Mesendoderm (in vitro differentiated cells): ENCODE results near the gene NRIP2. TPM values are rescaled to one million over a fixed set of nuclear protein-coding genes. Genes with fewer than 3 reads are reported as not detected.
A peak's percentile ranks its signal among the peaks of the same experiment; 100 is the strongest.

Source experiments
- DNase-seq: peaks from one replicate; pipeline ENCODE4 v3.0.0; 2013
- H2AK5ac ChIP-seq: 2 replicates; pipeline ENCODE4 v1.6.1; 2013; ENCODE audit warnings: low read length, inconsistent platforms
- H2BK120ac ChIP-seq: 2 replicates; pipeline ENCODE4 v1.6.1; 2013; ENCODE audit warnings: low read depth, mild to moderate bottlenecking, low read length, moderate library complexity, mixed read lengths
- H2BK15ac ChIP-seq: replicated peaks from 2 replicates; pipeline ENCODE4 v1.6.1; 2013; ENCODE audit warnings: low read depth, mild to moderate bottlenecking, moderate library complexity
- H2BK5ac ChIP-seq: 2 replicates; pipeline ENCODE4 v1.6.1; 2013; ENCODE audit warnings: low read length, inconsistent platforms
- H3K18ac ChIP-seq: 2 replicates; pipeline ENCODE4 v1.6.1; 2013; ENCODE audit warnings: mild to moderate bottlenecking, low read length, mixed read lengths
- H3K23ac ChIP-seq: one replicate; pipeline ENCODE4 v1.6.1; 2013; ENCODE audit warnings: low read length
- H3K27ac ChIP-seq: 2 replicates; pipeline ENCODE4 v1.5.1; 2013; ENCODE audit warnings: low read depth, mild to moderate bottlenecking, inconsistent platforms, low read length, moderate library complexity
- H3K27me3 ChIP-seq: 2 replicates; pipeline ENCODE4 v1.6.1; 2013; ENCODE audit warnings: low read length, control low read depth, mild to moderate bottlenecking, inconsistent platforms; ENCODE audit not compliant: insufficient read depth, poor library complexity
- H3K36me3 ChIP-seq: 2 replicates; pipeline ENCODE4 v1.6.1; 2013; ENCODE audit warnings: low read length, inconsistent platforms; ENCODE audit not compliant: control insufficient read depth, insufficient read depth
- H3K4ac ChIP-seq: one replicate; pipeline ENCODE4 v1.6.1; 2013; ENCODE audit warnings: low read depth, mild to moderate bottlenecking, low read length, moderate library complexity
- H3K4me1 ChIP-seq: 2 replicates; pipeline ENCODE4 v1.6.1; 2013; ENCODE audit warnings: low read depth, low read length, inconsistent platforms; ENCODE audit not compliant: control insufficient read depth
- H3K4me2 ChIP-seq: 2 replicates; pipeline ENCODE4 v1.6.1; 2013; ENCODE audit warnings: low read length
- H3K4me3 ChIP-seq: 2 replicates; pipeline ENCODE4 v1.5.1; 2013; ENCODE audit warnings: mild to moderate bottlenecking, low read length
- H3K56ac ChIP-seq: one replicate; pipeline ENCODE4 v1.6.1; 2013; ENCODE audit warnings: low read length
- H3K79me1 ChIP-seq: 2 replicates; pipeline ENCODE4 v1.6.1; 2013; ENCODE audit warnings: low read length, inconsistent platforms
- H3K79me2 ChIP-seq: 2 replicates; pipeline ENCODE4 v1.6.1; 2013; ENCODE audit warnings: mild to moderate bottlenecking, low read length; ENCODE audit not compliant: control insufficient read depth, insufficient read depth
- H3K9ac ChIP-seq: 2 replicates; pipeline ENCODE4 v1.6.1; 2013; ENCODE audit warnings: low read length, inconsistent platforms
- H4K5ac ChIP-seq: one replicate; pipeline ENCODE4 v1.6.1; 2013; ENCODE audit warnings: low read length
- H4K8ac ChIP-seq: one replicate; pipeline ENCODE4 v1.6.1; 2013; ENCODE audit warnings: low read depth, mild to moderate bottlenecking, control low read depth, low read length, moderate library complexity
- WGBS: extraction: QIAGEN DNeasy Blood & Tissue Kit; methylation state at CpG from one replicate; pipeline ENCODE4 v1.1.7; 2013; ENCODE audit warnings: low lambda C conversion rate, missing lambda C conversion rate; ENCODE audit not compliant: insufficient coverage; ENCODE audit errors: extremely low coverage; 5-methylcytosine and 5-hydroxymethylcytosine counted together
- polyA plus RNA-seq, 2 experiments: library from polyadenylated mRNA; stranded (reverse); fragments of 200-250 nt; gene quantifications; one replicate each; pipeline ENCODE4 v1.2.3, GENCODE V29; 2013

NRIP2 gene, protein sequence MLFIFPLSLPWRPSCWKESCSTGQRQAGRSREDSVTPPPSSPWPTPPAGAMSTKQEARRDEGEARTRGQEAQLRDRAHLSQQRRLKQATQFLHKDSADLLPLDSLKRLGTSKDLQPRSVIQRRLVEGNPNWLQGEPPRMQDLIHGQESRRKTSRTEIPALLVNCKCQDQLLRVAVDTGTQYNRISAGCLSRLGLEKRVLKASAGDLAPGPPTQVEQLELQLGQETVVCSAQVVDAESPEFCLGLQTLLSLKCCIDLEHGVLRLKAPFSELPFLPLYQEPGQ
- not detected for polyA plus RNA-seq (2013, experiment 1 of 2)
- polyA plus RNA-seq (2013, experiment 2 of 2): not detected

DNA sequence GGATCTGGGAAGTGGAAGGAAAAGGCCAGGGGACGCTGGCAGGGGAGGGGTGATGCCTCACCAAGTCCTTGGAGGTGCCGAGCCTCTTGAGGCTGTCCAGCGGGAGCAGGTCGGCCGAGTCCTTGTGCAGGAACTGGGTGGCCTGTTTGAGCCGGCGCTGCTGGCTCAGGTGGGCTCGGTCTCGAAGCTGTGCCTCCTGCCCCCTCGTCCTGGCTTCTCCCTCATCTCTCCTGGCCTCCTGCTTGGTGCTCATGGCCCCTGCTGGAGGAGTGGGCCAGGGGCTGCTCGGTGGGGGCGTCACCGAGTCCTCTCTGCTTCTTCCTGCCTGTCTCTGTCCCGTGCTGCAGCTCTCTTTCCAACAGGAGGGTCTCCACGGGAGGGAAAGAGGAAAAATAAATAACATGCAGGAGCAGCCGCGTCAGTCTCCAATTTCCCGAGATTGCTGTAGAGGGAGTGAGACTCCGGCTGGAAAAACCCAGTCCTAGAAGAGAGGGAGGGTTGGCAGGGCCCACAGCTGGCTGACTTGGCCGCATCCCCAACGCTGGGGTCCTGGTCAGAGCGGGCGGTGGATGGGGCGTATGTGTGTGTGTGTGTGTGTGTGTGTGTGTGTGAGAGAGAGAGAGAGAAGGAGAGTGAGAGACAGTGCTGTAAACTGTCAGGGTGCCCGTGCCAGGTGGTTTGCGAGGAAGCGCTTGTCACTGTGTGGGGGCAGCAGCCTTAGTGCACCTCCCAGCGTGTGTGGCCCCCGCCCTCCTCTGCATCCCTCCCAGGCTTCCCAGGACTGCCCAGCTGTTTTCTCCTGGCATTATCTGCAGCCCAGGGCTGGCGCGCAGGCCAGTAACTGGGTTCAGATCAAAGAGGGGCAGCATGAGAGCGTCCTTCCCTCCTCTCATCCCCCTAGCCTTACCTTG, at the start of gene NRIP2:
Gene NRIP2, minus strand, starts transcription at position 455 of the 911 bp plus-strand sequence. Its CDS starts 52 bp downstream, at position 403.
- Histone ChIP-seq H3K9ac (peak within 1 kb of the TSS; percentile 1), H4K5ac (no peak within 1 kb of the TSS), H3K27ac (no peak within 1 kb of the TSS), H3K4me2 (no peak within 1 kb of the TSS), H3K4me3 (no peak within 1 kb of the TSS), H2BK15ac (no peak within 1 kb of the TSS), H3K79me2 (no peaks in the 10 kb centered on the region), H3K23ac (peak within 1 kb of the TSS; percentile 48), H2BK5ac (no peak within 1 kb of the TSS), H3K18ac (no peak within 1 kb of the TSS), H2BK120ac (no peak within 1 kb of the TSS), H4K8ac (no peak within 1 kb of the TSS), H3K79me1 (no peaks in the 10 kb centered on the region), H3K27me3 (no peaks in the 10 kb centered on the region), H2AK5ac (no peak within 1 kb of the TSS), H3K56ac (no peak within 1 kb of the TSS), H3K4ac (no peak within 1 kb of the TSS), H3K4me1 (no peaks in the 10 kb centered on the region), H3K36me3 (no peaks in the 10 kb centered on the region)
- DNase-seq: peak; percentile 67
- WGBS: no CpG with 5 or more reads among the region's 32 CpGs

DNA sequence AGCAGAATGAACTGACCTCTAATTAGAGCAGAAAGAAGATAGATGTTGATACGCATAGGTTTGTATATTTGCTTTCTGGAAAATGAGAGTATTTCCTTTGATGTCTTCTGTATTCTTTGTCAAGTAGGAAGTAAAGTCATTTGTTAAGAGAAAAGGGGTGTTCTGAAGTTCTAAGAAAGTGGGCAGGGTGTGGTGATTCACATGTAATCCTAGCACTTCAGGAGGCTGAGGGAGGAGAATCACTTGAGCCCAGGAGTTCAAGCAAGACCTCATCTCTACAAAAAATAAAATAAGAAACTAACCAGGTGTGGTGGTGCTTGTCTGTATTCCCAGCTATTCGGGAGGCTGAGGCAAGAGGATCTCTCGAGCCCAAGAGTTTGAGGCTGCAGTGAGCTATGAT, 45.0 kb upstream of the NRIP2 start:
- no peak overlapping the region for H3K23ac ChIP-seq
- no peak overlapping the region for H3K4me2 ChIP-seq
- H2BK15ac ChIP-seq: no peak overlapping the region
- H3K4me1 ChIP-seq: peaks cover 2% of the 10 kb centered on the region
- H4K5ac ChIP-seq: no peak overlapping the region
- WGBS: no CpG with 5 or more reads among the region's 3 CpGs
- no peaks in the 10 kb centered on the region for H3K27me3 ChIP-seq
- no peak overlapping the region for H3K18ac ChIP-seq
- H2BK120ac ChIP-seq: no peak overlapping the region
- H4K8ac ChIP-seq: no peak overlapping the region
- no peaks in the 10 kb centered on the region for H3K36me3 ChIP-seq
- no peak overlapping the region for H3K9ac ChIP-seq
- no peak overlapping the region for H3K4ac ChIP-seq
- H3K79me1 ChIP-seq: peaks cover 13% of the 10 kb centered on the region
- no peak overlapping the region for H3K4me3 ChIP-seq
- H2BK5ac ChIP-seq: no peak overlapping the region
- no peak for DNase-seq
- peaks cover 30% of the 10 kb centered on the region for H3K79me2 ChIP-seq
- H3K56ac ChIP-seq: no peak overlapping the region
- H2AK5ac ChIP-seq: no peak overlapping the region
- H3K27ac ChIP-seq: no peak overlapping the region

DNA sequence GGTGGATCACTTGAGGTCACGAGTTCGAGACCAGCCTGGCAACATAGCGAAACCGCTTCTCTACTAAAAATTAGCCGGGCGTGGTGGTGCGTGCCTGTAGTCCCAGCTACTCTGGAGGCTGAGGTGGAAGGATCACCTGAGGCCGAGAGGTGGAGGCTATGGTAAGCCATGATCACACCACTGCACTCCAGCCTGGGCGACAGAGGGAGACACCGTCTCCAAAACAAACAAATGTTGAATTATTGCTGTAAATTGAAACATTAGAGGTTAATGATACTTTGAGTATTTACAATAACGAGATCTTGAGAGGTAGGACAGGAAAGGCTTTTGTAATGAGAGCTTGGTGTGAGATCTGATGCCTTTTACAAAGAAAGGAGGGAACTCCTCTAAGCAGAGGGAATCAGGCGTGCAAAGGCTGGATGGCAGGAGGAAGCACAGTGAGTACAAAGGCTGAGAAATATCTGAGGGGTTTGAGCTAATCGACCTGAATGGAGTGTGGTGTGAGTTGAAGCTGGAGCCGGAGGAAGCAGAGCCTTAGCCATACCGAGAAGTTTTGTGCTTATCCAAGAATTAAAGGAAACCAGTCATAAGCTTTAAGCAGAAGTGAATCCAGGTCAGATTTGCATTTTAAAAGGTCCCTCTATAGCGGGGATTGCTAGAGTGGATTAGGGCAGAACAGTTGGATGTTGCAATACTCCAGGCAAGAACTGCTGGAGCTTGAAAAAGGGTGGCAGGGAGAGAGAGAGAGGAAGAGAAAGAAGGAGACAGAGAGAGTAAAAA, 43.3 kb upstream of the NRIP2 start:
- no peak overlapping the region for H4K5ac ChIP-seq
- H3K56ac ChIP-seq: peak overlapping the region; percentile 99
- peaks cover 2% of the 10 kb centered on the region for H3K4me1 ChIP-seq
- H3K9ac ChIP-seq: peak overlapping the region; percentile 95
- DNase-seq: peak; percentile 42
- H3K4ac ChIP-seq: no peak overlapping the region
- no peak overlapping the region for H2BK120ac ChIP-seq
- peaks cover 6% of the 10 kb centered on the region for H3K36me3 ChIP-seq
- no peaks in the 10 kb centered on the region for H3K27me3 ChIP-seq
- no CpG with 5 or more reads among the region's 16 CpGs for WGBS
- H2BK15ac ChIP-seq: no peak overlapping the region
- peaks cover 22% of the 10 kb centered on the region for H3K79me1 ChIP-seq
- H3K18ac ChIP-seq: peak overlapping the region; percentile 93
- H2AK5ac ChIP-seq: no peak overlapping the region
- H3K23ac ChIP-seq: no peak overlapping the region
- H3K27ac ChIP-seq: no peak overlapping the region
- H3K4me3 ChIP-seq: no peak overlapping the region
- peak overlapping the region; percentile 93 for H3K4me2 ChIP-seq
- no peak overlapping the region for H2BK5ac ChIP-seq
- H4K8ac ChIP-seq: no peak overlapping the region
- H3K79me2 ChIP-seq: peaks cover 37% of the 10 kb centered on the region

DNA sequence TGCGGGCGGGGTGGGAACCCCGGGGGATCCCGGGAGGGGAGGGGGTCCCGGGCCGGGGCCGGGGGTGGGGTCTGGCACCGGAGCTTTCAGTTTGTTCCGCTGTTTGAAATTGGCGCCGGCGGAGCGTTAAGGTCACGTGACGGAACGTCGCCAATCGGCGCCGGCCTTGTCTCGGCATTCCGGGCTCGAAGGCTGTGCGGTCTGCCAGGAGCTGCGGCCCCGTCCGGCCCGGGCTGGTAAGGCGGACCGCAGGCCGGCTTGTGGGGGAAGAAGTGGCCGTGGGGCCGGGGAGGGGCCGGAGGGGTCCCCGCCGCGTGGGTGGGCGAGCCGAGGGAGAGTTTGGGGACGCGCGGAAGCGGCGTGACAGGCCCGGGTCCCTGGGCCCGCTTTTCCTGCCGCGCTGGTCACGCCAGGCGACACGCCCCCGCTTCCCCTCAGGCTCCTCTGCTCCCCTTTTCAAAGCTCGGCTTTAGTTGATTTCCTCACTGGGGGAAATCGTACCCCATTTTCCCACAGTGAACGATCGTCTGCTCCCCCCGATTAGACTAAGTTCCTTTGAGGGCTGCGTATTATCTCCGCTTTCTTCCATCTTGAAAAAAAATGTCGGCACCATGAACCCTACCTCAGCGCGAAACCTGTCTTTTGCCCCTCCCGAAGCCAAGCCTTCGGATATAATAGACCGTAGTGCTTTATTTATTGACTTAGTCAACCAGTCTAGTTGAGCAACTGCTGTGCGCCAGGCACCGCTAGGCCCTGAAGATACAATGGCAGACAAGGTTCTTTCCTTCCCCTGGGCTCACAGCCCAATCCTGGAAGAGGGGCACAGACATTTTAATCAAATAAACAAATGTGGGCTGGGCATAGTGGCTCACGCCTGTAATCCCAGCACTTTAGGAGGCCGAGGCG, 42.5 kb upstream of the NRIP2 start, which contains the start of the genes FOXM1 and RHNO1:
Gene FOXM1, minus strand, starts transcription at position 128 of the 906 bp plus-strand sequence. CDS start 2,696 bp downstream, outside the sequence.
Gene RHNO1, plus strand, starts transcription at position 177 of the 906 bp plus-strand sequence. CDS start 8,144 bp downstream, outside the sequence.
- Histone ChIP-seq H2BK5ac (peak within 1 kb of the TSS; percentile 80), H3K79me2 (peaks cover 37% of the 10 kb centered on the region), H3K4me1 (peaks cover 2% of the 10 kb centered on the region), H3K27me3 (no peaks in the 10 kb centered on the region), H3K56ac (peak within 1 kb of the TSS; percentile 99), H2BK120ac (peak within 1 kb of the TSS; percentile 32), H3K36me3 (peaks cover 6% of the 10 kb centered on the region), H3K23ac (peak within 1 kb of the TSS; percentile 15), H4K5ac (no peak within 1 kb of the TSS), H3K4me2 (peak within 1 kb of the TSS; percentile 97), H2AK5ac (peak within 1 kb of the TSS; percentile 82), H2BK15ac (no peak within 1 kb of the TSS), H3K79me1 (peaks cover 22% of the 10 kb centered on the region), H3K27ac (peak within 1 kb of the TSS; percentile 91), H4K8ac (no peak within 1 kb of the TSS), H3K9ac (peak within 1 kb of the TSS; percentile 97), H3K4me3 (peak within 1 kb of the TSS; percentile 91), H3K18ac (peak within 1 kb of the TSS; percentile 93), H3K4ac (peak within 1 kb of the TSS; percentile 65)
- WGBS: no CpG with 5 or more reads among the region's 70 CpGs
- DNase-seq: peak; percentile 94
